Measurements from ENCODE around the gene NEURL1.

Gene NEURL1

GRCh38 chr10:103592186-103593021 lies 98.9 kb downstream of the NEURL1 start:
- Mint-ChIP-seq H3K4me3 (no peak overlapping the region), H3K27ac (no peak overlapping the region), H3K36me3 (ENCODE audit: low read depth) (no peaks in the 10 kb centered on the region), H3K27me3 (no peaks in the 10 kb centered on the region), H3K9me3 (no peaks in the 10 kb centered on the region), H3K4me1 (ENCODE audit: low read depth) (no peaks in the 10 kb centered on the region)
- DNase-seq: peak; percentile 56

GRCh38 chr10:103593022-103593570 lies 99.6 kb downstream of the NEURL1 start:
- H3K9me3 Mint-ChIP-seq: no peaks in the 10 kb centered on the region
- no peaks in the 10 kb centered on the region for H3K36me3 Mint-ChIP-seq (ENCODE audit: low read depth)

GRCh38 chr10:103595933-103596726 lies 102.6 kb downstream of the NEURL1 start:
- H3K27ac Mint-ChIP-seq: no peak overlapping the region
- no peaks in the 10 kb centered on the region for H3K4me1 Mint-ChIP-seq (ENCODE audit: low read depth)

More at GRCh38 chr10:103593022-103593570, 99.6 kb downstream of the NEURL1 start:
- H3K4me1 Mint-ChIP-seq (ENCODE audit: low read depth): no peaks in the 10 kb centered on the region
- no peaks in the 10 kb centered on the region for H3K27me3 Mint-ChIP-seq
- H3K27ac Mint-ChIP-seq: no peak overlapping the region
- no peak for DNase-seq
- no peak overlapping the region for H3K4me3 Mint-ChIP-seq

GRCh38 chr10:103597003-103597402 lies 103.5 kb downstream of the NEURL1 start:
- Mint-ChIP-seq H3K27ac (no peak overlapping the region), H3K4me3 (no peak overlapping the region), H3K9me3 (no peaks in the 10 kb centered on the region), H3K27me3 (no peaks in the 10 kb centered on the region), H3K36me3 (ENCODE audit: low read depth) (no peaks in the 10 kb centered on the region), H3K4me1 (ENCODE audit: low read depth) (no peaks in the 10 kb centered on the region)
- DNase-seq: no peak

More at GRCh38 chr10:103595933-103596726, 102.6 kb downstream of the NEURL1 start:
- no peak for DNase-seq
- Mint-ChIP-seq H3K36me3 (ENCODE audit: low read depth) (no peaks in the 10 kb centered on the region), H3K27me3 (no peaks in the 10 kb centered on the region), H3K4me3 (no peak overlapping the region), H3K9me3 (no peaks in the 10 kb centered on the region)

GRCh38 chr10:103598654-103599115 lies 105.2 kb downstream of the NEURL1 start:
- no peaks in the 10 kb centered on the region for H3K9me3 Mint-ChIP-seq
- no peaks in the 10 kb centered on the region for H3K4me1 Mint-ChIP-seq (ENCODE audit: low read depth)
- H3K36me3 Mint-ChIP-seq (ENCODE audit: low read depth): peaks cover 5% of the 10 kb centered on the region
- no peak overlapping the region for H3K27ac Mint-ChIP-seq
- no peak for DNase-seq
- no peak overlapping the region for H3K4me3 Mint-ChIP-seq
- no peaks in the 10 kb centered on the region for H3K27me3 Mint-ChIP-seq

GRCh38 chr10:103599211-103599610 lies 105.7 kb downstream of the NEURL1 start:
- Mint-ChIP-seq H3K9me3 (no peaks in the 10 kb centered on the region), H3K27ac (no peak overlapping the region), H3K27me3 (no peaks in the 10 kb centered on the region), H3K4me3 (no peak overlapping the region), H3K36me3 (ENCODE audit: low read depth) (peaks cover 5% of the 10 kb centered on the region), H3K4me1 (ENCODE audit: low read depth) (no peaks in the 10 kb centered on the region)
- no peak for DNase-seq

- Mint-ChIP-seq H3K4me1 (ENCODE audit: low read depth) (no peaks in the 10 kb centered on the region), H3K4me3 (no peak overlapping the region), H3K27ac (no peak overlapping the region), H3K36me3 (ENCODE audit: low read depth) (peaks cover 5% of the 10 kb centered on the region), H3K27me3 (no peaks in the 10 kb centered on the region), H3K9me3 (no peaks in the 10 kb centered on the region)
- DNase-seq: no peak
Observed at GRCh38 chr10:103599907-103600306, 106.4 kb downstream of the NEURL1 start.

- no peak for DNase-seq
- peaks cover 5% of the 10 kb centered on the region for H3K36me3 Mint-ChIP-seq (ENCODE audit: low read depth)
- H3K9me3 Mint-ChIP-seq: no peaks in the 10 kb centered on the region
- H3K4me1 Mint-ChIP-seq (ENCODE audit: low read depth): no peaks in the 10 kb centered on the region
- H3K4me3 Mint-ChIP-seq: no peak overlapping the region
- H3K27ac Mint-ChIP-seq: no peak overlapping the region
- H3K27me3 Mint-ChIP-seq: no peaks in the 10 kb centered on the region
Observed at GRCh38 chr10:103600325-103600724, 106.8 kb downstream of the NEURL1 start.

- H3K9me3 Mint-ChIP-seq: no peaks in the 10 kb centered on the region
- DNase-seq: no peak
- peaks cover 7% of the 10 kb centered on the region for H3K36me3 Mint-ChIP-seq (ENCODE audit: low read depth)
- H3K27ac Mint-ChIP-seq: peak overlapping the region; percentile 0
- no peaks in the 10 kb centered on the region for H3K4me1 Mint-ChIP-seq (ENCODE audit: low read depth)
- H3K27me3 Mint-ChIP-seq: no peaks in the 10 kb centered on the region
- H3K4me3 Mint-ChIP-seq: no peak overlapping the region
Observed at GRCh38 chr10:103600956-103601569, 107.6 kb downstream of the NEURL1 start.

GRCh38 chr10:103602028-103602851 lies 108.7 kb downstream of the NEURL1 start:
- Mint-ChIP-seq H3K27ac (no peak overlapping the region), H3K4me1 (ENCODE audit: low read depth) (no peaks in the 10 kb centered on the region), H3K9me3 (no peaks in the 10 kb centered on the region), H3K27me3 (no peaks in the 10 kb centered on the region), H3K4me3 (no peak overlapping the region), H3K36me3 (ENCODE audit: low read depth) (peaks cover 8% of the 10 kb centered on the region)
- DNase-seq: no peak

- no peak overlapping the region for H3K4me3 Mint-ChIP-seq
- H3K27ac Mint-ChIP-seq: no peak overlapping the region
- no peaks in the 10 kb centered on the region for H3K27me3 Mint-ChIP-seq
- no peaks in the 10 kb centered on the region for H3K9me3 Mint-ChIP-seq
- DNase-seq: no peak
- H3K4me1 Mint-ChIP-seq (ENCODE audit: low read depth): no peaks in the 10 kb centered on the region
- H3K36me3 Mint-ChIP-seq (ENCODE audit: low read depth): peaks cover 8% of the 10 kb centered on the region
Observed at GRCh38 chr10:103602852-103603155, 109.3 kb downstream of the NEURL1 start.

- H3K9me3 Mint-ChIP-seq: no peaks in the 10 kb centered on the region
- H3K4me1 Mint-ChIP-seq (ENCODE audit: low read depth): no peaks in the 10 kb centered on the region
- DNase-seq: no peak
- H3K36me3 Mint-ChIP-seq (ENCODE audit: low read depth): peaks cover 8% of the 10 kb centered on the region
- no peak overlapping the region for H3K27ac Mint-ChIP-seq
- H3K4me3 Mint-ChIP-seq: no peak overlapping the region
- H3K27me3 Mint-ChIP-seq: no peaks in the 10 kb centered on the region
Observed at GRCh38 chr10:103603382-103603781, 109.9 kb downstream of the NEURL1 start.

- Mint-ChIP-seq H3K27me3 (no peaks in the 10 kb centered on the region), H3K4me3 (no peak overlapping the region), H3K9me3 (no peaks in the 10 kb centered on the region), H3K4me1 (ENCODE audit: low read depth) (no peaks in the 10 kb centered on the region), H3K36me3 (ENCODE audit: low read depth) (peaks cover 10% of the 10 kb centered on the region), H3K27ac (no peak overlapping the region)
- DNase-seq: peak; percentile 51
Observed at GRCh38 chr10:103605359-103606096, 112.0 kb downstream of the NEURL1 start.

All from activated T-cell treated with anti-CD3 and anti-CD28 coated beads, Interleukin-2, amount 50 U/mL, for 24 hours (primary cell).